ENCODE results near the gene COPS9.
A peak's percentile ranks its signal among the peaks of the same experiment; 100 is the strongest.

The COPS9 gene

DNA sequence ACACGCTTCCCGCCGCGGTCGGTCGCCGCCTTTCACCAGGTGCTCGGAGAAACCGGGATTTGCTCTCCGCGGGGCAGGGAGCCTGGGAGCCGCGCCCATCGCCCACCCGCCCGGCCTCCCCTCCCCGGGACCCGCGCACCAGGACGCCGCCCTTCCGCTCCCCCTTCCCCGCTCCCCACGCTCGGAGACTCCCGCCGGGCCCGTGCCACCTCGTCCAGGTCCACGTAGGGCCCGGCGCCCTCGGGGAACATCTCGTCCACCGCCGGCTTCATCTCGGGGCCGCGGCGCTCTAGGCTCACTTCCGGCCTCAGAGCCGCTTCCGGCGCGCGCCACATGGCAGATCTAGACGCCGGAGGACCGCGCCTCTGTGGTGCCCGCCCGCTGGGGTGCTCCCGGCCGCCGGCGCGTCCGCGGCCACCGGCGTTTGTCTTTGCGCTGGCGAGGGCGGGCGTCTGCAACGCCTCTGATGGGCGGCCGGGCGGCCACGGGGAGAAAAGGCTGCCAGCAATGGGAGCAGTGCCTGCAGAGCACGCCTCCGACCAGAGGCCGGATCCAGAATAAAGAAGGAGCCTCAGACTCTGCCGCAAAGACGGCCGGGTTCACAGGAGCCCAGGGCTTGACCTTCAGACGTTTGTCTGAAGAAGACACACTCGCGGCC lies at the start of gene COPS9:
TSS of gene COPS9 (minus strand) at position 293 of the 658 bp plus-strand sequence. CDS start at position 272, 21 bp downstream.
- peak; percentile 69 for DNase-seq

DNA sequence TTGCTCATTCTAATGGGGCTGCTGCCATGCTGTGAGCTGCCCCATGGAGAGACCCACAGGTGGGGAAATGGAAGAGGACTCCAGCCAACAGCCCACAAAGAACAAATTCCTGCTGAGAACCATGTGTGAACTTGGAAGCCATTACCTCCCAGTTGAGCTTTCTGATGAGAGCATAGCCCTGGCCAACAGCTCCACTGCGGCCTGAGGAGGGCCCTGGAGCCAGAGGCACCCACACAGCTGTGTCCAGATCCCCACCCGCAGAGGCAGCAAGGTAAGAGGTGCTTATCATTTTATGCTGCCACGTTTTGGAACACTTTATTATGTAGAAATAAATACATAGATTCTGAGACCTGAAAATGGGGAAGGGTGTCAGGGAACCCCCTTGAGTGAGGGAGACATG lies 48.6 kb upstream of the COPS9 start:
- no peak for DNase-seq

GRCh38 chr2:240183875-240184590 lies 47.9 kb upstream of the COPS9 start:
- no peak for DNase-seq

GRCh38 chr2:240183006-240183874 lies 47.1 kb upstream of the COPS9 start:
- DNase-seq, result peak; percentile 74

- DNase-seq, result no peak
Measured at GRCh38 chr2:240182476-240182875, 46.4 kb upstream of the COPS9 start.

DNA sequence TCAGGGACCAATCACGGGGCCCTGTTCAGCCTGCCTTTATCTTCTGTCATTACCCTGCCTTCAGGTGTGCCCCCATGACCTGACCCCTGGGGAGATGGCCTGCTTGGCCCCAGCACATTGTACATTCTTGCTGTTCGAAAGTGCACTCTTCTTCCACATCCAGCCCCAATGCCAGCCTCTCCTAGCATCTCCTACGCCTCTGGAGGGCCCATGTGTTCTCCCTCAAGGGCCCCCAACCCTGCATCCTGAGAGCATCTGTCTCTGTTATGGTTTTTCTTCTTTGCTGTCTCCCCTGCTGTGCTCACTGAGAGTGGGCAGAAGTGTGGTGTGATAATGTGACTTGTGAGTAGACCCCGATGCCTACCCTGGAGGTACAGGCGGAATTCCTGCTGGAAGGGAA lies 45.9 kb upstream of the COPS9 start:
- DNase-seq, result no peak

DNA sequence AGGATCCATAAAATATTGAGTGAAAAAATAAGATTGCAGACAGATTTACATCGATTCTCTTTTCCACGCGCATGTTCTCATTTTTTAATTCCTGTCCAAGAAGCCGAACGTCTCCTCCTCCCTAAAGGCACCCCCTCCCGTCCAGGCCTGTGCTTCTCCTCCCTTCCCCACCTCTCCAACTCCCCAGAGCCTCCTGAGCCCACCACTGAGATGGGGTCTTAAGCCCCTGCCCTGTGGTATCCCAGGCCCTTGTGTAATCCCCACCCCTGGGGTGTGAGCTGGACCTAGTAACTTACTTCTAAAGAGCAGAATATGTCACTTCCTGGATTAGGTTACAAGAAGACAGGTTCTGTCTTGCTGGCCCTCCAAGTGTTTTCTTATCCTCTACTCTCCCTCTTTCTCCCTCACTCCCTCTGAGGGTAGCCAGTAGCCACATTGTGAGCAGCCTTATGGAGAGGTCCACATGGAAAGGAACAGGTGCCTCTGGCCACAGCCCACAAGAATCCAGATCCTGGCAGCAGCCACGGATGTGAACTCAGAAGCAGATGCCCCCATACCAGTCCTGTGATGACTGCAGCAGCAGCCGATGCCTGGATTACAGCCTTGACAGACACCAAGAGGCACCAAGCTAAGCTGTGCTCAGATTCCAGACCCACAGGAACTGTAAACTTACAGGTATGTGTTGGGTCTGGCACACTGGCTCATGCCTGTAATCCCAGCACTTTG lies 44.0 kb upstream of the COPS9 start:
- DNase-seq, result no peak

DNA sequence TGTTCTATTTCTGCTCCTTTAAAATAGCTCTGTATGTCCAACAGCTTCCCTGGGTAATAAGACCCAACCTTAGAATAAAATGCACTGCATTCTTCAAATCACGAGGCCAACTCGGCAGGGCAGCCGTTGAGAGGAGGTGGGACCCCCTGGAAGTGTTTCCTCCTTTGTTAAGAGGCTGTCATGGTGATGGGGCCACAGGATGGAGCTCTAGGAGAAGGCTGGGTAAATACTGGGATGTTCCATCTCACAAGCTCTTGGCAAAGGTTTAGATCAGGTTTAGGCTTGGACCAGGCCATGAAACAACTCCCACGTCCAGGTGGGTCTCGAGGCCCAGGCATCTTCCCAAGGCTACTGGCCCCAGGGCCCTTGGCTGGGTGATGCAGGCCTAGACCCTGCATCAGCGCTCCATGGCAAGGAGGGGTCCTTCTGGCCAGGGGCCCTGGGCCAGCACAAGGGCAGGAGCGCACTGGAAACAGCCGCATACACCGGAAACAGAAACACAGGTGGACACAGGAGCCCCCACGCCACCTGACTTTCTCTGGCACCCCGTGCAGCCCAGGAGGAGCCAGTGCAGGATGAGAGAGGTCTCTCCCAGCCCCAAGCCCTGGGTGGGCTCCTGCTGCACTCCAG lies 43.2 kb upstream of the COPS9 start:
- DNase-seq, result no peak

- no peak for DNase-seq
Measured at GRCh38 chr2:240178564-240178963, 42.5 kb upstream of the COPS9 start.

GRCh38 chr2:240174496-240174895 lies 38.4 kb upstream of the COPS9 start:
- no peak for DNase-seq

GRCh38 chr2:240172071-240172895 lies 36.2 kb upstream of the COPS9 start:
- DNase-seq, result no peak

GRCh38 chr2:240170883-240171282 lies 34.8 kb upstream of the COPS9 start:
- no peak for DNase-seq

DNA sequence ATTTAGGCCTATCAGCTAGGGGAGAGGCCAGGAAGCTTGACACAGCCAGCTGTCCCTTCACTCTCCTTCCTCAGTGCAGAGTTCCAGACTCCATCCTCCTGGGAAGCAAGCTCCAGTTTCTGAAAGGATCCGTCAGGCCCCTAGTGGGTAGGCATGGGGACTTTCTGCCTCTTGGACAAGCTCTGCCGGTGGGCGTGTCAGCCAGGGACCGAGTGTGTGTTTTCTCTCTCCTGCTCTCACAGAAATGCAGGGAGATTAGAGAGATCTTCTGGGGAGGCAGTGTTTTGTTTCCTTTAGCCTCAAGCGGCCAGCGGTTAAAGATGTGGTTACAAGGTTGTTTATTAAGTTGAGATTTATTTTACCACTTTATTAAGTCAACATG lies 34.2 kb upstream of the COPS9 start:
- DNase-seq, result no peak

DNA sequence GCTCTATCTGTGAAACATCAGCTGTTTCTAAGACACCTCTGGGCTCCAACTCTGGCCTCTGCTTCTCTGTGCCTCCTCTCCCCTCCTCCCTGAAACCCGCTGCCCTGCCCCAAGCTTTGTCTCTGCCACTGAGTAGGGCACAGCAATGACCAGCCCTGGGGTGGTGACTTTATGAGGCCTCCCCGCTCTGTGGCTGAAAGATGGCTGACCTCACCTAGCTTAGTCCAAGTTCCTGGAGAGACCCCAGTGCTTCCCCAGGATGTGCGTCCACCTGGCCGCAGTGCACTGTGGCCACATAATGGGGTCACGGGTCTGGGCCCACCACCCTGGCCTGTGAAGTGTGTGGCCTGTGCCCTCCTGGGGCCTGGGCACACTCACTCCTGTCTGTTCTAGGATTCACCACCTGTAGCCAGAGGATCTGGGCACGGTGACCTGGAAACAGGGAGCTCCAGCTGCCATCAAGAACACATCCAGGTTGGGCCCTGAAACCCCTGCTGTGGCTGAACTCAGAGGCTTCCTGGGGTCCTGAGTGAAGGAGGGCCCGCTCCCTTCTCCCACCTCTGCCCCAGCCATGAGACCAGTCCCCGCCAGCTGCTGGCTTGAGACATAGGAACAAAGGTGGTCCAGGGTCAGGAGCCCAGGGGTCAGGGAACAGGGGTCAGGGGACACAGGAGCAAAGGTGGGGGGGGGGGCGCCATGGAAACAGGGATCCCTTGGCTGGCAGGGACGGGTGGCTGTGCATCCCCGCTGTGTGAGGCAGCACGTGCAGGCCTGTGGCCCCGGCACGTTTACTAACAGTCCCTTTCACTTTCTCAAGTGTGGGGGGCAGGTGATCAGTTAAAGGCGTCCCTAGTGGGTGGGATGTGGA lies 33.6 kb upstream of the COPS9 start:
- no peak for DNase-seq

DNA sequence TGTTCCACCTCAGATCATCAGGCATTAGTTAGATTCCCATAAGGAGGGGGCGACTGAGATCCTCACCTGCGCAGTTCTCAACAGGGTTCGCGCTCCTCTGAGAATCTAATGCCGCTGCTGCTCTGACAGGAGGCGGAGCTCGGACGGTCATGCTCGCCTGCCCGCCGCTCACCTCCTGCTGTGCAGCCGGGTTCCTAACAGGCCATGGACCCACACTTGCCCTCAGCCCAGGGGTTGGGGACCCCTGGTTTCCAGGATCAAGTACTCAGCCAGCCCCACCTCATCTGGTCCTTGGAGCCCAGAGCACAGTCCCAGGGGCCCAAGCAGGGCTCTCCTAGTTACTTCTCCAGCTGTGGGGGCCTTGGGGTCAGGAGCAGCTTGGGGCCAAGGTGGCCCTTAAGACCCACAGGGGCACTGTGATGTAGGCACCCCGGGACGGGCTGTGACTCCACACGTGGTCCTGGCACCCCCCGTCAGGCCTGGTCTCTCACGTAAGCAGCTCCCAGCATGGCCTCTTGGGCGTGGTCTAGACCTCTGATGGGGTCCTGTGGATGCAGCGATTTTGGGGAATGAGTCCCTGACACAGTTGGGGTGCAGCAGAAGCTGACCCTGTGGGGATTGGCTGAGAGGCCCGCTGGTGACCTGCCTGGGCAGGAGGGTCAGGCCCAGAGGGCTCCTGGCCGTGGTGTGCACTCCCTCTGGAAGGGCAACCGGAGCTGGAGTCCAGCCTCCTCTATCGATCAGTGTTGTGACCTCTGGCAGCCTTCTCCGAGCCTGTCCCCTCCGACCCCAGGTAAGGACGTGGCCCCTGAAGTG lies 32.6 kb upstream of the COPS9 start:
- no peak for DNase-seq

- DNase-seq, result no peak
Measured at GRCh38 chr2:240168041-240168440, 31.9 kb upstream of the COPS9 start.

DNA sequence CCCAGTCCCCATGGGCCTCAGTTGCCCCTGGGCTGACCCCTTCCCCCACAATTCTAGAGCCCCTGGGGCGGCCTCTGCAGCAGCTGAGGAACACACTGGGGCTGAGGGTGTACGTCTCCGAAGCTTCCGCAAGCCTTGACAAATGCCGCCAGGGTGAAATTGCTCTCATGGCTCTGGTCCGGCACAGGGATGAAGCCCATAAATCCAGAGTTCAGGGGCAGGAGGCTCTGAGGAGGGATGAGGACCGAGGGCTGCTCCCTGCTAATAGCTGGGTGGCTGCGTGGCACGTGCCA lies 31.4 kb upstream of the COPS9 start:
- DNase-seq, result no peak

GRCh38 chr2:240166761-240167587 lies 30.9 kb upstream of the COPS9 start:
- DNase-seq, result no peak

GRCh38 chr2:240166191-240166590 lies 30.1 kb upstream of the COPS9 start:
- DNase-seq, result no peak
